ENCODE data around the gene KIF2C. TPM values are rescaled to one million over a fixed set of nuclear protein-coding genes. Genes with fewer than 3 reads are reported as not detected.

The KIF2C gene
- total and polyA plus RNA-seq, 9 of the 15 experiments (the other 6 are each of a cell fraction or from before 2014, with no cell fraction given): 84.9 to 226 (median 169) TPM

GRCh38 chr1:44786138-44786840 lies 46.7 kb downstream of the KIF2C start (continued):
- TF ChIP-seq, protein P1, sequence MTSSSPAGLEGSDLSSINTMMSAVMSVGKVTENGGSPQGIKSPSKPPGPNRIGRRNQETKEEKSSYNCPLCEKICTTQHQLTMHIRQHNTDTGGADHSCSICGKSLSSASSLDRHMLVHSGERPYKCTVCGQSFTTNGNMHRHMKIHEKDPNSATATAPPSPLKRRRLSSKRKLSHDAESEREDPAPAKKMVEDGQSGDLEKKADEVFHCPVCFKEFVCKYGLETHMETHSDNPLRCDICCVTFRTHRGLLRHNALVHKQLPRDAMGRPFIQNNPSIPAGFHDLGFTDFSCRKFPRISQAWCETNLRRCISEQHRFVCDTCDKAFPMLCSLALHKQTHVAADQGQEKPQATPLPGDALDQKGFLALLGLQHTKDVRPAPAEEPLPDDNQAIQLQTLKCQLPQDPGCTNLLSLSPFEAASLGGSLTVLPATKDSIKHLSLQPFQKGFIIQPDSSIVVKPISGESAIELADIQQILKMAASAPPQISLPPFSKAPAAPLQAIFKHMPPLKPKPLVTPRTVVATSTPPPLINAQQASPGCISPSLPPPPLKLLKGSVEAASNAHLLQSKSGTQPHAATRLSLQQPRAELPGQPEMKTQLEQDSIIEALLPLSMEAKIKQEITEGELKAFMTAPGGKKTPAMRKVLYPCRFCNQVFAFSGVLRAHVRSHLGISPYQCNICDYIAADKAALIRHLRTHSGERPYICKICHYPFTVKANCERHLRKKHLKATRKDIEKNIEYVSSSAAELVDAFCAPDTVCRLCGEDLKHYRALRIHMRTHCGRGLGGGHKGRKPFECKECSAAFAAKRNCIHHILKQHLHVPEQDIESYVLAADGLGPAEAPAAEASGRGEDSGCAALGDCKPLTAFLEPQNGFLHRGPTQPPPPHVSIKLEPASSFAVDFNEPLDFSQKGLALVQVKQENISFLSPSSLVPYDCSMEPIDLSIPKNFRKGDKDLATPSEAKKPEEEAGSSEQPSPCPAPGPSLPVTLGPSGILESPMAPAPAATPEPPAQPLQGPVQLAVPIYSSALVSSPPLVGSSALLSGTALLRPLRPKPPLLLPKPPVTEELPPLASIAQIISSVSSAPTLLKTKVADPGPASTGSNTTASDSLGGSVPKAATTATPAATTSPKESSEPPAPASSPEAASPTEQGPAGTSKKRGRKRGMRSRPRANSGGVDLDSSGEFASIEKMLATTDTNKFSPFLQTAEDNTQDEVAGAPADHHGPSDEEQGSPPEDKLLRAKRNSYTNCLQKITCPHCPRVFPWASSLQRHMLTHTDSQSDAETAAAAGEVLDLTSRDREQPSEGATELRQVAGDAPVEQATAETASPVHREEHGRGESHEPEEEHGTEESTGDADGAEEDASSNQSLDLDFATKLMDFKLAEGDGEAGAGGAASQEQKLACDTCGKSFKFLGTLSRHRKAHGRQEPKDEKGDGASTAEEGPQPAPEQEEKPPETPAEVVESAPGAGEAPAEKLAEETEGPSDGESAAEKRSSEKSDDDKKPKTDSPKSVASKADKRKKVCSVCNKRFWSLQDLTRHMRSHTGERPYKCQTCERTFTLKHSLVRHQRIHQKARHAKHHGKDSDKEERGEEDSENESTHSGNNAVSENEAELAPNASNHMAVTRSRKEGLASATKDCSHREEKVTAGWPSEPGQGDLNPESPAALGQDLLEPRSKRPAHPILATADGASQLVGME (CRISPR knock-in tag; IDR thresholded peaks at IDR 0.05): no peak
- TF ChIP-seq SP2 (IDR thresholded peaks at IDR 0.05; ENCODE audit: extremely low read depth, low read depth, low read length, poor library complexity, severe bottlenecking): no peak
- no peak for TF ChIP-seq AFF1 (IDR thresholded peaks at IDR 0.05; ENCODE audit: low read depth in 1 of 2, partially characterized antibody in 2 of 2)
- TF ChIP-seq RBFOX2 (IDR thresholded peaks at IDR 0.05; ENCODE audit: low read depth, low read length): peak; percentile 61
- TF ChIP-seq ZNF507 (tag; conservative IDR thresholded peaks at IDR 0.05): no peak
- no peak for TF ChIP-seq GTF2F1 (IDR thresholded peaks at IDR 0.05; ENCODE audit: low read depth, low read length)
- TF ChIP-seq TBL1XR1 (IDR thresholded peaks at IDR 0.05; ENCODE audit: low read length in 2 of 2): no peak
- TF ChIP-seq, protein P2, sequence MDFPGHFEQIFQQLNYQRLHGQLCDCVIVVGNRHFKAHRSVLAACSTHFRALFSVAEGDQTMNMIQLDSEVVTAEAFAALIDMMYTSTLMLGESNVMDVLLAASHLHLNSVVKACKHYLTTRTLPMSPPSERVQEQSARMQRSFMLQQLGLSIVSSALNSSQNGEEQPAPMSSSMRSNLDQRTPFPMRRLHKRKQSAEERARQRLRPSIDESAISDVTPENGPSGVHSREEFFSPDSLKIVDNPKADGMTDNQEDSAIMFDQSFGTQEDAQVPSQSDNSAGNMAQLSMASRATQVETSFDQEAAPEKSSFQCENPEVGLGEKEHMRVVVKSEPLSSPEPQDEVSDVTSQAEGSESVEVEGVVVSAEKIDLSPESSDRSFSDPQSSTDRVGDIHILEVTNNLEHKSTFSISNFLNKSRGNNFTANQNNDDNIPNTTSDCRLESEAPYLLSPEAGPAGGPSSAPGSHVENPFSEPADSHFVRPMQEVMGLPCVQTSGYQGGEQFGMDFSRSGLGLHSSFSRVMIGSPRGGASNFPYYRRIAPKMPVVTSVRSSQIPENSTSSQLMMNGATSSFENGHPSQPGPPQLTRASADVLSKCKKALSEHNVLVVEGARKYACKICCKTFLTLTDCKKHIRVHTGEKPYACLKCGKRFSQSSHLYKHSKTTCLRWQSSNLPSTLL (IDR thresholded peaks at IDR 0.05): no peak
- no peak for TF ChIP-seq ZNF347 (CRISPR knock-in tag; IDR thresholded peaks at IDR 0.05; ENCODE audit: low read depth)
- peak; percentile 92; the same call in 1 of the 2 replicates for TF ChIP-seq XRCC5 (IDR thresholded peaks at IDR 0.05; ENCODE audit: low read depth, low read length)
- TF ChIP-seq, protein P3, sequence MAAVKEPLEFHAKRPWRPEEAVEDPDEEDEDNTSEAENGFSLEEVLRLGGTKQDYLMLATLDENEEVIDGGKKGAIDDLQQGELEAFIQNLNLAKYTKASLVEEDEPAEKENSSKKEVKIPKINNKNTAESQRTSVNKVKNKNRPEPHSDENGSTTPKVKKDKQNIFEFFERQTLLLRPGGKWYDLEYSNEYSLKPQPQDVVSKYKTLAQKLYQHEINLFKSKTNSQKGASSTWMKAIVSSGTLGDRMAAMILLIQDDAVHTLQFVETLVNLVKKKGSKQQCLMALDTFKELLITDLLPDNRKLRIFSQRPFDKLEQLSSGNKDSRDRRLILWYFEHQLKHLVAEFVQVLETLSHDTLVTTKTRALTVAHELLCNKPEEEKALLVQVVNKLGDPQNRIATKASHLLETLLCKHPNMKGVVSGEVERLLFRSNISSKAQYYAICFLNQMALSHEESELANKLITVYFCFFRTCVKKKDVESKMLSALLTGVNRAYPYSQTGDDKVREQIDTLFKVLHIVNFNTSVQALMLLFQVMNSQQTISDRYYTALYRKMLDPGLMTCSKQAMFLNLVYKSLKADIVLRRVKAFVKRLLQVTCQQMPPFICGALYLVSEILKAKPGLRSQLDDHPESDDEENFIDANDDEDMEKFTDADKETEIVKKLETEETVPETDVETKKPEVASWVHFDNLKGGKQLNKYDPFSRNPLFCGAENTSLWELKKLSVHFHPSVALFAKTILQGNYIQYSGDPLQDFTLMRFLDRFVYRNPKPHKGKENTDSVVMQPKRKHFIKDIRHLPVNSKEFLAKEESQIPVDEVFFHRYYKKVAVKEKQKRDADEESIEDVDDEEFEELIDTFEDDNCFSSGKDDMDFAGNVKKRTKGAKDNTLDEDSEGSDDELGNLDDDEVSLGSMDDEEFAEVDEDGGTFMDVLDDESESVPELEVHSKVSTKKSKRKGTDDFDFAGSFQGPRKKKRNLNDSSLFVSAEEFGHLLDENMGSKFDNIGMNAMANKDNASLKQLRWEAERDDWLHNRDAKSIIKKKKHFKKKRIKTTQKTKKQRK (IDR thresholded peaks at IDR 0.05; ENCODE audit: borderline replicate concordance, low read depth, low read length): no peak

Data from K562 (cell line).